Measurements from ENCODE around the gene CALB2. TPM values are rescaled to one million over a fixed set of nuclear protein-coding genes. Genes with fewer than 3 reads are reported as not detected.

CALB2 gene
- total and polyA plus RNA-seq, 2 of the 4 experiments (the other 2 are of a cell fraction), result 0.18 to 0.32 TPM

DNA sequence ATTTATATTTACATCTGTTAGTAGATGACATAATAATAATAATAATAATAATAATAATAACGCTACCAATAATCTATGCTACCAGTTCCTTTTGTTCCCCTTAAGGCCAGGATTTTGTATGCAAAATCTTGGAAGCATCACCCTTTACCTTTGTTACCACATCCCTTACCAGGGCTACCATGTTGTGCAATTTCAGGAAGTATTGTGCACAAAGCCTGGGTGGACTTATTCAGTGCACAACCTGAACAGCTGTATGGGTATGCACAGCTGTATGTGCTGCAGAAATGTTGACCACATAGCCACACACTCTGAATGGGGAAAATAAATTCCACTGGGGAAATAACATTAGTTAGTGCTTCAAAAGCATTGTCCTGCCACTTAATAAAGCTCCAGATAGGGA lies 19.9 kb upstream of the CALB2 start:
- H3K9me1 ChIP-seq (ENCODE audit: insufficient read depth, low read length), result no peaks in the 10 kb centered on the region; the same call in 1 of the 2 replicates
- no peak overlapping the region for H2BK15ac ChIP-seq (ENCODE audit: low read depth, low read length)
- H3K18ac ChIP-seq (ENCODE audit: low read depth, low read length), result no peak overlapping the region
- dilution Hi-C loops (cut with HindIII; ENCODE audit: low sequenced_read_pairs, unreplicated experiment) (no loop called here), in situ Hi-C loops (cut with MboI; ENCODE audit: low sequenced_read_pairs) (no loop called here), intact Hi-C loops (cut with micrococcal nuclease) (no loop called here)
- H3K23ac ChIP-seq (ENCODE audit: low read depth, low read length), result no peak overlapping the region
- H3K4me2 ChIP-seq (ENCODE audit: low read depth, low read length), result no peak overlapping the region
- no peak overlapping the region for H3K14ac ChIP-seq (replicated peaks; ENCODE audit: low read depth, low read length)
- no peaks in the 10 kb centered on the region for H3K79me1 ChIP-seq (ENCODE audit: low read depth in 1 of 2, low read length in 2 of 2)
- ATAC-seq (ENCODE audit: low read depth) (no peak), DNase-seq (no peak)
- H2BK20ac ChIP-seq (ENCODE audit: low read depth, low read length), result no peak overlapping the region
- no peak overlapping the region for H4K5ac ChIP-seq (ENCODE audit: low read depth, low read length)
- H2AK9ac ChIP-seq (replicated peaks; ENCODE audit: low read depth, low read length, poor library complexity), result no peak overlapping the region
- no TSS peak for BruUV-seq (replicated peaks)
- no peak overlapping the region for H4K91ac ChIP-seq (ENCODE audit: insufficient read depth, low read depth, low read length)
- no peak overlapping the region for H2BK5ac ChIP-seq (ENCODE audit: low read depth, low read length, poor library complexity, severe bottlenecking)
- no peak overlapping the region for H3K27ac ChIP-seq (ENCODE audit: insufficient read depth, low read length)
- no peak overlapping the region for H4K8ac ChIP-seq (ENCODE audit: low read depth in 2 of 2, low read length in 2 of 2)
- no peaks in the 10 kb centered on the region for H3K36me3 ChIP-seq (ENCODE audit: control insufficient read depth, insufficient read depth, low read length)
- H2BK120ac ChIP-seq (ENCODE audit: low read depth, low read length), result no peak overlapping the region
- no peaks in the 10 kb centered on the region for H3K4me1 ChIP-seq (ENCODE audit: control insufficient read depth, insufficient read depth, low read length)
- CTCF ChIA-PET, result interaction anchor here (0.7 kb wide), 1 partner anchor 21 kb away, joined by 3 read pairs; no protein-coding TSS in a partner anchor
- no peak overlapping the region for H3K4ac ChIP-seq (ENCODE audit: low read depth, low read length)
- H3K4me3 ChIP-seq (ENCODE audit: insufficient read depth, low read depth, low read length), result no peak overlapping the region
- no peak overlapping the region for H2AK5ac ChIP-seq (ENCODE audit: low read depth, low read length)
- no peak overlapping the region for H2AFZ ChIP-seq (replicated peaks; ENCODE audit: low read length, poor library complexity)
- no CpG with 5 or more reads among the region's 1 CpG for WGBS, 2 experiments (ENCODE audit: extremely low coverage in 2 of 2, insufficient read length in 1 of 2)
- no peaks in the 10 kb centered on the region for H3K9me3 ChIP-seq (ENCODE audit: control insufficient read depth, insufficient read depth, low read length)
- H4K20me1 ChIP-seq (ENCODE audit: insufficient read depth, low read length), result no peaks in the 10 kb centered on the region
- no peaks in the 10 kb centered on the region for H3K27me3 ChIP-seq (ENCODE audit: control insufficient read depth, insufficient read depth, low read length)
- no peak overlapping the region for H3K9ac ChIP-seq (ENCODE audit: low read depth, low read length)
- POLR2A ChIA-PET (ENCODE audit: unreplicated experiment), result no interaction called here
- no peak overlapping the region for H3K56ac ChIP-seq (ENCODE audit: extremely low read depth, insufficient read depth, low read length)
- no peak for TF ChIP-seq CEBPB (IDR thresholded peaks at IDR 0.05; ENCODE audit: low read depth, low read length)
